ENCODE results near the gene GAS7. TPM values are rescaled to one million over a fixed set of nuclear protein-coding genes. Genes with fewer than 3 reads are reported as not detected.
"Not testable (repeated sequence)": the region's sequence is repeated elsewhere in the genome, so short reads cannot be mapped to it uniquely, and the experiment has no call there.

Gene GAS7
- total RNA-seq, 4 donors from 2014 or later: 62.6 to 122 (median 77.0) TPM

DNA sequence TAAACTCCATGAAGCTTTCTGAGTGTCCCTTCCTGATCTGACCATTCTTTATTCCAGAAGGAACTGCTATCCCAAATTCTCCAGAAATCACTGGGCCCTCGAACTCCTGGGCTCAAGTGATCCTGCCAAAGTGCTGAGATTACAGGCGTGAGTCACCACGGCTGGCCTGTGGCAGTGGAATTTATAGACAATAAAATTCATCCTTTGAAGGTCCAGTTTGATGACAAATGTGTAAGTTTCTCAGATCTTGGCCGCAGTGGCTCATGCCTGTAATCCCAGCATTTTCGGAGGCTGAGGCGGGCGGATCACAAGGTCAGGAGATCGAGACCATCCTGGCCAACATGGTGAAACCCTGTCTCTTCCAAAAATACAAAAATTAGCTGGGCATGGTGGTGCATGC is 103.1 kb downstream of the GAS7 start:
- H3K9me3 ChIP-seq, H3K4me3 ChIP-seq, H3K27me3 ChIP-seq, H3K36me3 ChIP-seq: not testable (repeated sequence)
- Histone ChIP-seq H3K4me1 (peaks cover 0 to 62% (median 18%) of the 10 kb centered on the region in 3 donors), H3K27ac (peak overlapping the region in 3 of 4 donors; percentile 45 to 51 (median 46))
- peak; percentile 59 for ATAC-seq
- peak; percentile 30 for TF ChIP-seq POLR2AphosphoS5 (IDR thresholded peaks at IDR 0.05)
- WGBS, 2 donors (ENCODE audit: low coverage in 1 of 2): 20 to 37% methylated on average over 3 to 4 of the region's 8 CpGs

- no peak for ATAC-seq
- WGBS, 2 donors (ENCODE audit: low coverage in 1 of 2): 20 to 48% methylated on average over 5 to 8 of the region's 8 CpGs
- peak overlapping the region in 3 of 4 donors; percentile 45 to 51 (median 46) for H3K27ac ChIP-seq
- peaks cover 0 to 9% (median 0%) of the 10 kb centered on the region in 3 donors for H3K9me3 ChIP-seq
- peak; percentile 33 for TF ChIP-seq POLR2AphosphoS5 (IDR thresholded peaks at IDR 0.05)
- no peak for TF ChIP-seq POLR2A (IDR thresholded peaks at IDR 0.05)
- H3K4me1 ChIP-seq: peaks cover 0 to 66% (median 20%) of the 10 kb centered on the region in 3 donors
- H3K4me3 ChIP-seq: no peak overlapping the region
- H3K27me3 ChIP-seq: no peaks in the 10 kb centered on the region
- no peaks in the 10 kb centered on the region for H3K36me3 ChIP-seq
Measured at GRCh38 chr17:10094797-10095196, 103.6 kb downstream of the GAS7 start.

DNA sequence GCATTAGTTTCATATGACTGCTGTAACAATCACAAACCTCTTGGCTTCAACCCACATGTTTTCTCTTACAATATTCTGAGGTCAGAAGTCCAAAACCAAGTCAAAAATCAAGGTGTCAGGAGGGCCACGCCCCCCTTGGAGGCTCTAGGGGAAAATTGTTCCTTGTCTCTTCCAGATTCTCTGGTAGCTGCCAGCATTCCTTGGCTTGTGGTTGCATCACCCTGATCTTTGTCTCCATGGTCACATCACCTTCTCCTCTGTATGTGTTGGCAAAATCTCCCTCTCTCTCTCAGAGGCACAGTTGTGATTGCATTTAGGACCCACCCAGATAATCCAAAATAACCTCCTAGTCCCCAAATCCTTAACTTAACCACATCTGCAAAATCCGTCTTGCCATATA is 105.8 kb downstream of the GAS7 start:
- TF ChIP-seq POLR2AphosphoS5 (IDR thresholded peaks at IDR 0.05) (no peak), EP300 (IDR thresholded peaks at IDR 0.05) (no peak), POLR2A (IDR thresholded peaks at IDR 0.05) (no peak), CTCF (IDR thresholded peaks at IDR 0.05) (no peak)
- H3K27ac ChIP-seq: no peak overlapping the region
- no peak overlapping the region for H3K4me3 ChIP-seq
- WGBS, 2 donors (ENCODE audit: low coverage in 1 of 2): 89 to 93% methylated on average over 2 of the region's 2 CpGs
- ATAC-seq: no peak
- peaks cover 0 to 65% (median 24%) of the 10 kb centered on the region in 3 donors for H3K4me1 ChIP-seq
- H3K36me3 ChIP-seq: no peaks in the 10 kb centered on the region
- no peaks in the 10 kb centered on the region for H3K27me3 ChIP-seq
- H3K9me3 ChIP-seq: peaks cover 0 to 9% (median 0%) of the 10 kb centered on the region in 3 donors

- Histone ChIP-seq H3K27ac (peak overlapping the region in 3 of 4 donors; percentile 32 to 69 (median 55)), H3K9me3 (peaks cover 0 to 9% (median 0%) of the 10 kb centered on the region in 3 donors), H3K4me1 (peaks cover 3 to 65% (median 26%) of the 10 kb centered on the region in 3 donors), H3K36me3 (no peaks in the 10 kb centered on the region), H3K4me3 (no peak overlapping the region), H3K27me3 (no peaks in the 10 kb centered on the region)
- TF ChIP-seq POLR2A (IDR thresholded peaks at IDR 0.05) (no peak), POLR2AphosphoS5 (IDR thresholded peaks at IDR 0.05) (no peak), CTCF (IDR thresholded peaks at IDR 0.05) (no peak), EP300 (IDR thresholded peaks at IDR 0.05) (no peak)
- ATAC-seq: no peak
- 67 to 73% methylated on average over 5 of the region's 5 CpGs for WGBS, 2 donors (ENCODE audit: low coverage in 1 of 2)
Measured at GRCh38 chr17:10091046-10091445, 107.4 kb downstream of the GAS7 start.

GRCh38 chr17:10089196-10089804 is 109.1 kb downstream of the GAS7 start:
- peak; percentile 42 for ATAC-seq
- no peaks in the 10 kb centered on the region for H3K36me3 ChIP-seq
- TF ChIP-seq CTCF (IDR thresholded peaks at IDR 0.05) (no peak), POLR2AphosphoS5 (IDR thresholded peaks at IDR 0.05) (peak; percentile 46)
- no peaks in the 10 kb centered on the region for H3K27me3 ChIP-seq
- 0 to 27% methylated on average over 1 to 4 of the region's 4 CpGs for WGBS, 2 donors (ENCODE audit: low coverage in 1 of 2)
- H3K9me3 ChIP-seq: peaks cover 0 to 9% (median 0%) of the 10 kb centered on the region in 3 donors
- H3K4me3 ChIP-seq: no peak overlapping the region
- H3K4me1 ChIP-seq: peaks cover 3 to 53% (median 25%) of the 10 kb centered on the region in 3 donors
- H3K27ac ChIP-seq: peak overlapping the region; percentile 19 to 69 (median 51)

DNA sequence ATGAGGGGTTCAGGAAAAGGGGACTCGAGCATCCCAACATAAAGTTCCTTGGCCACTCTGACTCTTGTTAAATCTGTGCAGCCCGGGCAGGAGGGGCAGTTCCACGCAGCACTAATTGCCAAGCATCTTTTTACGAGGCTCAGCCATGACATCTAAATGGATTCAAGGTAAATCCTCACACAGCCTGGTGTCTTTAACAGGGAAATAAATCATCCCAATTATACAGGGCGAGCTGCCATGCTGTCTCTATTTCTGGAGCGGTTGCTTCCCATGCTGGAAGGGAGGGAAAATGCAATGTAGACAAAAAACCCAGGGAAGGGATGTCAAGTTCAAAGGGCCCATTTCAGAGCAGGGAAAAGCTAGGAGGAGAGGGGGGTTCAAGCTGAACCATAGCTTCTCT is 110.0 kb downstream of the GAS7 start:
- TF ChIP-seq POLR2AphosphoS5 (IDR thresholded peaks at IDR 0.05) (peak; percentile 27), CTCF (IDR thresholded peaks at IDR 0.05) (no peak)
- 30 to 38% methylated on average over 3 of the region's 6 CpGs for WGBS, 2 donors (ENCODE audit: low coverage in 1 of 2)
- no peak overlapping the region for H3K4me3 ChIP-seq
- H3K9me3 ChIP-seq: peaks cover 0 to 12% (median 0%) of the 10 kb centered on the region in 3 donors
- no peaks in the 10 kb centered on the region for H3K36me3 ChIP-seq
- H3K4me1 ChIP-seq: peaks cover 3 to 52% (median 25%) of the 10 kb centered on the region in 3 donors
- H3K27me3 ChIP-seq: no peaks in the 10 kb centered on the region
- H3K27ac ChIP-seq: peak overlapping the region in 3 of 4 donors; percentile 20 to 69 (median 55)
- peak; percentile 7 for ATAC-seq

All from gastroesophageal sphincter (tissue), 4 donors.